HTR-8/SVneo (cell line): Measurements from ENCODE around the gene GBX1.

Experiments
- DNase-seq: peaks from one replicate; pipeline ENCODE4 v3.0.0; 2011; ENCODE audit warnings: low spot score, mixed read lengths; ENCODE audit not compliant: insufficient read length
- FAIRE-seq: peaks from 2 replicates; lab custom pipeline; 2011; peaks lifted over from hg19 to GRCh38; lab: Jason Lieb, UNC

The GBX1 gene

DNA sequence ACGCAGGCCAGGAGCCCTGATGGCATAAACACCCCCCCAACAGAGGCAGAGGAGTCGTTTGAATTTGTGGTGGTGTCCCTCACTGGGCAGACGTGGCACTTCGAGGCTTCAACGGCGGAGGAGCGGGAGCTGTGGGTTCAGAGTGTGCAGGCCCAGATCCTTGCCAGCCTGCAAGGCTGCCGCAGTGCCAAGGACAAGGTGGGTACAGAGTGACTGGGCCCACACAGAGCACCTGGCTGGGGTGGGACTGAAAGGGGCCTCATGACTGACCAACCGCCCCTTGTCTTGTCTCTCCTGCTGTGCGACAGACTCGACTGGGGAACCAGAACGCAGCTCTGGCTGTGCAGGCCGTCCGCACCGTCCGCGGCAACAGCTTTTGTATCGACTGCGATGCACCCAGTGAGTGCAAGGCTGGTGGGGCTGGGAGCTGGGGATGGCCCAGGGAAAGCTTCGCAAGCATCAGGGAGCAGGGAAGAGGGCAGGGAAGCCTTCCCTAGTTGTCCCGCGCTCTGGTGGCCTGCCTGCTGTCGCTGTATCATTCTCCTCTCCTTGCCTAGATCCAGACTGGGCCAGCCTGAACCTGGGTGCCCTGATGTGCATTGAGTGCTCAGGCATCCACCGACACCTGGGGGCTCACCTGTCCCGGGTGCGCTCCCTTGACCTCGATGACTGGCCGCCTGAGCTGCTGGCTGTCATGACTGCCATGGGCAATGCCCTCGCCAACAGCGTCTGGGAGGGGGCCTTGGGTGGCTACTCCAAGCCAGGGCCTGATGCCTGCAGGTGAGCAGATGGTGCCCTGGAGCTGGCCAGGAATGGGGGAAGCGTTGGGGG, 25.4 kb downstream of the GBX1 start:
- no peak for FAIRE-seq
- no peak for DNase-seq

- FAIRE-seq: no peak
- DNase-seq: no peak
Measured at GRCh38 chr7:151141311-151141854, 26.1 kb downstream of the GBX1 start.

- DNase-seq: no peak
- no peak for FAIRE-seq
Measured at GRCh38 chr7:151140826-151141225, 26.7 kb downstream of the GBX1 start.

DNA sequence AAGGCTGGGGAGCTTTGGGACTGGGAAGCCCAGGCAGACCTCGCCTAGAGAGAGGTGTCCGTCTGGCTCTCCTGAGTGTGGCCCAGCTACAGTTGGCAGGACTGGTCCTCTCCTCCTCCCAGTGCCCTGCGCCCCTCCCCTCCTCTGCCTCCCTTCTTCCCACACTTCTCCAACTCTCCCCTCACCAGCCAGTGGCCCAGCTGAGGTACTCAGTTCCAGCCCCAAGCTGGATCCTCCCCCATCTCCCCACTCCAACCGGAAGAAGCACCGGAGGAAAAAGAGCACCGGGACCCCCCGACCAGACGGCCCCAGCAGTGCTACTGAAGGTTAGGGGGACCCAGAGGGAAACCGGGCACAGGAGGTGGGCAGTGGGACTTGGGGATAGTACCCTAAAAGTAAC, 27.7 kb downstream of the GBX1 start:
- DNase-seq (no peak), FAIRE-seq (no peak)

GRCh38 chr7:151139071-151139790, 28.3 kb downstream of the GBX1 start:
- no peak for DNase-seq
- FAIRE-seq: no peak

GRCh38 chr7:151138153-151138851, 29.2 kb downstream of the GBX1 start:
- FAIRE-seq: no peak
- no peak for DNase-seq

GRCh38 chr7:151137791-151138152, 29.7 kb downstream of the GBX1 start:
- DNase-seq (no peak), FAIRE-seq (no peak)

GRCh38 chr7:151137076-151137675, 30.3 kb downstream of the GBX1 start:
- DNase-seq: no peak
- FAIRE-seq: no peak

DNA sequence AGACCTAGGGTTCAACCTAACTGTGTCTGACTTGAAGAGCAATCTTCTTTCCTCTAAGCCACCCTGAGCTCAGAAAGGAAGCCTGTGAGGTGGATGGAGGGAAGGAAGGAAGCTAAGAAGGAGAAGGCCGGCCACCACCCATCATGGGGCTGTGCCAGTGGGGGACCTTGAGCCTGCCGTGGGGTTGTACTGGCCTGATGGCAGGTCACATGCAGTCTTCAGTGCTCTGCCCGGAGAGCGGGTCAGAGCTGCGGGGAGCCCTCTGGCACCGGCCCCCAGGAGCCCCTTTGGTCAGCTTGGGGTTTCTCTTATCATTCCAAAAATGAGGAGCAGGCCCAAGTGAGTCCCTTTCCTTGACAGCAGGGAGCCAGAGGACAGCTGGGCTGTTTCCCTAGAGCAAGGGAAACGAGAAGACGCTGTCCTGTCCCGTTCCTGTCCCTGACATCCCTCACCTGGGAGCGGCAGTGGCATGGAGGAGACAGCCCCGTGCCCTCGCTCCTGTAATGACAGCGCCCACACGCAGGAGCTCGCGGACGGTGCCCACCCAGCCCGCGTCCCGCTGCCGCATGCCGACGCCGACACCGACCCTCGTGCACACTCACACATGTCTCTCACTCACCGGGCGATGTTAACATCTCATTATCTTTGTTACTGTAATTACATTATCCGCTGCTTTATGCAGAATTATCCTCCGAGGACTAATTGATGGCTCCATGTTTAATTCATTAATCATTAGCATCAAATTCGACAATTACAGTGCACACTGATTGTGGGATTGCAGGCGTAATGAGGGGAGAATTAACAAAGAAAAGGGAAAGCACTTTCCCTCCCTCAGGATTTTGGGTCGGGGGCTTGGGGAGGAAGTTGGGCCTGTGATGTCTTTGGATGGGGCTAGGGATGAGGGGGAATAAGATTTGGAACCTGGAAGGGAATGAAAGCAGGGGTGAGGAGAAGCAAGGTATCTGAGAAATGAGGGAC, 31.3 kb downstream of the GBX1 start:
- FAIRE-seq: no peak
- DNase-seq: no peak

DNA sequence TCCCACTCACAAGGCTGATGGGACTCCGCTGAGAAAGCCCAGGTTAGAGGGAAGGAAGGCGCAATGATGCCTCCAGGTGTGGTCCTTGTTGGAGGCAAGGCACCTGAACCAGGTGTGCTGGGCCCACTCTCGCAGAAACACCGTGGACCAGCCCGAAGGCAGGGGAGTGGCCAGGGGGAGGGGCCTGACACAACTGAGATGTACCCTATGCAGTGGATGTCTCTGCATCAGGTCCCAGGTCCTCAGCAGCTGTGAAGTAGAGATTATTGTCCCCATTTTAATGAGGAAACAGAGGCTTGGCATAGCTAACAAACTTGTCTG, 32.0 kb downstream of the GBX1 start:
- FAIRE-seq (no peak), DNase-seq (no peak)

- DNase-seq (no peak), FAIRE-seq (no peak)
Measured at GRCh38 chr7:151134743-151135524, 32.6 kb downstream of the GBX1 start.

DNA sequence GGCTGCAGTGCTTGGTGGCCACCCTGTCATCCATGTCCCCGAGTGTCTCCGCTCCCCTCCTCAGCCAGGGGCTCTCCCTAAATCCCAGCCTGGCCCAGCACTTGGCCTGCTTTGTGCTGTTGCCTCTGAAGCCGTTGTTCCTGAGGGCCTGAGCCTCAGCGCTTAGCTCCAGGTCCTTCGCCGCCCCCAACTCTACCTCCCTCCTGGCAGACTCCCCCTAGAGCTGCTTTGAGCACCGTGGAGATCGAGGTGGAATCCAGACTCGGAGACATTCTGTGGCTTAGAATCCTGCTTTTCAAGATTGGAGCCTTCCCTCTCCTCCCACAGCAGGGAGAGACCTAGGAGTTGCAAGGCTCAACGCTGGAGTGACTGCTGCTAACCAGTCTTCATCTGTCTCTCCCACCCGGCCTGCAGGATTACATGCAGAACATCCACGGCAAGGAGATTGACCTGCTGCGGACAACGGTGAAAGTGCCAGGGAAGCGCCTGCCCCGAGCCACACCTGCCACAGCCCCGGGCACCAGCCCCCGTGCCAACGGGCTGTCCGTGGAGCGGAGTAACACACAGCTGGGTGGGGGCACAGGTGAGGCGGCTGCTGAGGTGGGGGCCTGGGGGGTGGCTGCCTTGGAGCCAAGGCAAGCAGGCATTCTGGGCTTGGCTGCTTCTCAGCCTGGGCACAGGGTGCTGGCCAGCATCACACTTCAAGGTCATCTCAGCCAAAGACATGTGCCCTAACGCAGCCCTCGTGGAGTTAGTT, 33.3 kb downstream of the GBX1 start:
- FAIRE-seq (no peak), DNase-seq (no peak)

DNA sequence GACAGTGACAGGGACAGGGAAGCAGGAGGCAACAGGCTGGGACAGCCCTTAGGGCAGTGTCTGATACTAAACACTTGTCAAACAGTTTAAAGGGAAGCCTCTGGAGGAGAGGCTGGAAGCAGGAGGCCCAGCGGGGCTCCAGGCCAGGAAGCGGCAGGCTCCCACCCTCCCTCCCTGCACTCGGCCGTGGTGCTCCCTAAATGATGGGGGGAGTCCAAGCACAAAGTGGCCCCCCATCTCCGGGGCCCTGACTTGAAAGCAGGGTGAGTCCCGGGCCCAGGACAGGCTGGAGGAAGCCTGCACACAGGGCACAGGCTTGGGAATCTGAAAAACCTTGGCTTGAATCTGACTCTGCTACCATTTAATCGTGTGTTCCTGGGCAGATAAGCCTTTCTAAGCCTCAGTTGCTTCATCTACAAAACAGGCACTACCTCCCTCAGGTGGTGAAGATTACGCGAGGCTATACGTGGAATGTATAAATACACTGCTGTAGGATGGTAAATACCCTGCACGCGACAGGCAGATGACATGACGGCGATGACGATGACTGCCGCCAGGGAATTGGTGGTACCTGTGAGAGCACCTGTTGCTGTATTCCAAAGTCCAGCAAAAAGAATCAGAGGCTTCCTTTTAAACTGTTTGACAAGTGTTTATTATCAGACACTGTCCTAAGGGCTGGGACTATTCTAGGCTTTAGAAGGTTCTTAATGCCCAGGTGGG, 34.1 kb downstream of the GBX1 start:
- FAIRE-seq: no peak

DNA sequence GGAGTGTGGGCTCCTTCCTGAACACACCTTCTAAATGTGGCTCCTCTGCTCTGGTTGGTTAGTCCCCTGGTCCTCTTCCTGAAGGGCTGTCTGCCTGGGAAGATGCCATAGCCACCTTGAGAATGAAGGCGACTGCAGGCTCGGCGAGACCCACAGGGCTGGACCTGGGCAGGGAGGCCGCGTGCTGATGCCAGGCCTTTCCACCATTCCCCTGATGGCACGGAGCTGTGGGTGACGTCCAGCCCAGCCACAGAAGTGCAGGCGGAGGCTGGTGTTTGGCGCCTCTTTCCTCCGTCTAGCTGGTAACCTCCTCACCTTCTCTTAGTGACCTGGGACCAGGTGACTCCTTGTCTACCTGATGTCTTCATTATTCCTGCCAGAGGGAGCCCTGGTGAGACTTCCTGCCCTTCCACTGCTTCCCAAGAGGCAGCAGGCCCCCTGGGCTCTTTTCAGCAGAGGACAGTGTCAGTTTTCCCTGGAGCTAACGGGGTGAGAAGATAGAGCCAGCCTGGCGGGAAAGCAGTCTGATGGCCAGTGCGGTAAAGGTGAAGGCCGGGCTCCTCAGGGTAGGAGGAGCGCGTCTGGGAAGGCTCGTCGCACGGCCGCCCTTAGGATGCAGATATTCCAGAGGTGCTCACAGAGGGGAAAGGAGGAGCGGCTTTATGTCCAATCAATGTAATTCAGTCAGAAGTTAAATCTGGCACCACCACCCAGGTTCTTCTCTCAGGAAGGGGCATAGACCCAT, 34.9 kb downstream of the GBX1 start:
- DNase-seq (no peak), FAIRE-seq (no peak)

More for the DNA sequence above, 34.1 kb downstream of the GBX1 start:
- no peak for DNase-seq

- FAIRE-seq (no peak), DNase-seq (no peak)
Measured at GRCh38 chr7:151131592-151132293, 35.8 kb downstream of the GBX1 start.

- DNase-seq (no peak), FAIRE-seq (no peak)
Measured at GRCh38 chr7:151131224-151131591, 36.3 kb downstream of the GBX1 start.
